ENCODE data around the gene ELOVL2.

ELOVL2 gene

DNA sequence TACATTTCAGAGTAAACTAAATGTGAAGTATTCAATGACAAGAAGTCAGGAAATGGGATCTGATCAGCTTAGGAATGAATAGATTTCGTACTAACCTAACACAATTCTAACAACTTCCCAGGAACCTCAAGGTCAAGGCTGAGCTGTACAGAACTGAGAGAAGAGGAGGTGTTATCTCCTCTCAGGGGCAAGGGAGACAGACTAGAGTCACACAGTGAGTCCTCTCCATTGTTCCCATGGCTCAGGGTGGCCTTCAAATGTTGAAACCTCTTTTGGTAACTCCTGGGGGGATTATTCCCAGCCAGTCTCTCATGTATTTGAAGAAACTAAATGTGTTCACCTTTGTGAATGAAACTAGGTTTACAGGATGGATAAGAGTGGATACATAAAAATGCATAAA, 27.7 kb downstream of the ELOVL2 start:
- no peak overlapping the region for H3K4me3 ChIP-seq (ENCODE audit: low read length)
- TF ChIP-seq CTCF (IDR thresholded peaks at IDR 0.05; ENCODE audit: insufficient read depth, low read depth, low read length, missing control alignments): no peak
- no peak for DNase-seq (ENCODE audit: low read depth)

DNA sequence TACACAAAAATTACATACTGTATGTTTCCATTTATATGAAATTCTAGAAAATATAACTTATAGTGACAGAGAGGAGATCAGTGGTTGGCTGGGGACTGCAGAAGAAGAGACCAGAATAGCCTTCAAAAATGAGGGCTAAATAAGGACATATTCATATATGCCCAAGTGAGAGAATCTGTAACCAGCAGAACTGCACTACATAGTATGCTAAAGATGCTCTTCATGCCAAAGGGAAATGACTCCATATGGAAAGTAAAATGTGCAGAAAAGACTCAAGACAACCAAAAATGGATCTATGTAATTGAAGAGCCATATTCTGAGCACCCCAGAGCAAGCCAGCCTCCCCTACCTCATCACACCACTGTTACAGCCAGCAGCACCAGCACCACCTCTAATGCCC, 29.0 kb downstream of the ELOVL2 start:
- no peak for DNase-seq (ENCODE audit: low read depth)
- no peak overlapping the region for H3K4me3 ChIP-seq (ENCODE audit: low read length)
- TF ChIP-seq CTCF (IDR thresholded peaks at IDR 0.05; ENCODE audit: insufficient read depth, low read depth, low read length, missing control alignments): no peak

DNA sequence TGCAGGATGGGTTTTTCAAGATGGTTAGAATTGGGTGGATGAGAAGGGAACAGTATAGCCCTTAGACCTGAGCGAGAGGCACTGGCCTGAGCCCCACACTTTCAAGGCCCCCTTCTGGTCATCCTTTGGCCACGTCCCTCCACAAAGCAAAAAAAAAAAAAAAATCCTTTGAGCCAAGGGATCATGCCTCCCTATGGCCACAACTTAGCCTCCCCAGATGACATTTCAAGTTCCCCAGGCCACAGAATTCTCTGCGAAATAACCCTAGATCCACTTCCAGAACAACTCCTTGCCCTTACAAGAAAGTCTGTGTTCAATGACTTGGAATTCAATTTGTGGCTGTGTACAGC, 30.4 kb downstream of the ELOVL2 start:
- no peak for TF ChIP-seq CTCF (IDR thresholded peaks at IDR 0.05; ENCODE audit: insufficient read depth, low read depth, low read length, missing control alignments)
- no peak overlapping the region for H3K4me3 ChIP-seq (ENCODE audit: low read length)
- no peak for DNase-seq (ENCODE audit: low read depth)

- no peak overlapping the region for H3K4me3 ChIP-seq (ENCODE audit: low read length)
- no peak for DNase-seq (ENCODE audit: low read depth)
- TF ChIP-seq CTCF (IDR thresholded peaks at IDR 0.05; ENCODE audit: insufficient read depth, low read depth, low read length, missing control alignments): no peak
Observed at GRCh38 chr6:11012976-11013720, 31.0 kb downstream of the ELOVL2 start.

DNA sequence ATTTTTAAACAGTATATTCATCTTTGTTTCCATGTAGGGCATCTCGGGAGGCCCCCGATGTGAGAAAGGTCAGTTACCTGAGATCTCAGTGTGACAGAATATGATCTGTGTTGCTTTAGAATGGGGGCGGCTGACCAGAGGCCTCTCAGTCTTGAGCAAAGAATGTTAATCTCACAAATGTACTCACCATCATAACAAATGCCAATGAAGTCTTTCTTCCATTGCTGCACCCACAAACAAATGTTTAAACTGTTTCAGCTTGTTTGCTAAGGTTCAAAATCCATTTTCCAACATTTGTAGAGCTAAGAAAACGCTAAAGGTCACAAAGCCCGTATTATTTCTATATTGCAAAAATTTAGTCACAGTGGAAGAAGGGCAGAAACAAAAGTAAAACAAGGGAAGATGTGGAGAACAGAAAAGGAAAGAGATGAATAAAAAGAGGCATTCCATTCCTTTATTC, 31.8 kb downstream of the ELOVL2 start:
- H3K4me3 ChIP-seq (ENCODE audit: low read length): no peak overlapping the region
- TF ChIP-seq CTCF (IDR thresholded peaks at IDR 0.05; ENCODE audit: insufficient read depth, low read depth, low read length, missing control alignments): no peak
- DNase-seq (ENCODE audit: low read depth): no peak

DNA sequence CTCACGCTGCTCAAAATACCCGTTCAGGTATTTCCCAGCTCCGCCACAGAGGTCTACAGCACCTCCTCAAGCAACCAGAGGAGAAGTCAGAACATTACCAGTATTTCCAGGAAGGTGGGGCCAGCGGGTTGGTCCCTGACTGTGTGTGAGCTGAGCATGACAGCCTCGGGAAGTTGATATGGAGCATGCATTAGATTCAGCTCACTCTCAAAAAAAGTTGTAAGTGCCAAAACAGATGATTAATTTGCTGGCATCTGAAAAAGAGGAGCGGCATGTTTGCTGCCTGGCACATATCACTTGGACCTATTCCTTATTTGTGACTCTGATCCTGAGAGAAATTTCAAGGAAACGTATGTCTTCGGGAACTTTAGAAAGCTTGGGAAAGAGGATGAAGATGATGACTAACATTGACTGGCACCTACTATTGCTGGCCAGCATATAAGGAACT, 32.3 kb downstream of the ELOVL2 start:
- peak; percentile 23 for TF ChIP-seq CTCF (IDR thresholded peaks at IDR 0.05; ENCODE audit: insufficient read depth, low read depth, low read length, missing control alignments)
- no peak overlapping the region for H3K4me3 ChIP-seq (ENCODE audit: low read length)
- peak; percentile 87 for DNase-seq (ENCODE audit: low read depth)

DNA sequence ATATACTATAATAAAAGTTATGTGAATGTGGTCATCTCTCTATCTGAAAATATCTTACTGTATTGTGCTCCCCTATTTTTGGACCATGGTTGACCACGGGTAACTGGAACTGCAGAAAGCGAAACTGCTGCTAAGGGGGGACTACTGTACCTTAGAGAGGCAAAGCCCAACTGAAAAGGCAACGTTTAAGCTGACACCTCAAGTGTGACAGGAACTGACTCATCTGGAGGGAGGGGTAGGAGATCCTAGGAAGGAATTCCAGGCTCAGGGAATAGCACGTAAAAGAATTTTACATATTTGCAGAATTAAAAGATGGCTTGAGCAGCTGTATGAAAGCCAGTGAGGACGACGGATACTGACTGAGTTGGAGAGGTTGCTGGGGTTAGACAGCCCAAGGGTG, 34.8 kb downstream of the ELOVL2 start:
- H3K4me3 ChIP-seq (ENCODE audit: low read length): no peak overlapping the region
- DNase-seq (ENCODE audit: low read depth): peak; percentile 66
- TF ChIP-seq CTCF (IDR thresholded peaks at IDR 0.05; ENCODE audit: insufficient read depth, low read depth, low read length, missing control alignments): no peak
